22Rv1 (cell line): Measurements from ENCODE around the gene ZNF507.

Experiments used
- ZFX ChIP-seq: fragments of 450-650 bp; IDR thresholded peaks from 2 replicates; pipeline ENCODE4 v1.6.1; 2017; ENCODE audit warnings: antibody characterized with exemption, borderline replicate concordance
- TF ChIP-seq, protein P1 (sequence below): fragments of 450-650 bp; IDR thresholded peaks from 2 replicates; pipeline ENCODE4 v1.5.1; 2017; ENCODE audit warnings: mild to moderate bottlenecking

DNA sequence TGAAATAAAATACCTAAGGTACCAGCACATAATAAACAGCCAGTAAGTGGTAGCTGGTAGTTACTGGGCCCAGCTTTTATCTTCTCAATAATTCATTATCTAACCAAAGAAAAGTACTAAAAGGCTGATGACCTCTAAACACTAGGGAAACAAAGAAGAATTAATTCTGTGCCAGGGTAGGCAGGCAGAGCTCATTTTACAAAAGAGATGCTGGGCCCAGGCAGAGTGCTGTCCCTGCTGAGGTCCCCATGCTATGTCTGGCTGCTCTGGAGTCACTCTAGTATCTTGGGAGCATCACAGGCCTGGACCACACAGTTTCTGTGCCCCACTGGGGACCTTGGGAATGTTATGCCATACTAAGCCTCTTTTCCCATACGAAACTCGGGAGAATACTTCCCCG, 18.2 kb downstream of the ZNF507 start:
- TF ChIP-seq, protein P1, sequence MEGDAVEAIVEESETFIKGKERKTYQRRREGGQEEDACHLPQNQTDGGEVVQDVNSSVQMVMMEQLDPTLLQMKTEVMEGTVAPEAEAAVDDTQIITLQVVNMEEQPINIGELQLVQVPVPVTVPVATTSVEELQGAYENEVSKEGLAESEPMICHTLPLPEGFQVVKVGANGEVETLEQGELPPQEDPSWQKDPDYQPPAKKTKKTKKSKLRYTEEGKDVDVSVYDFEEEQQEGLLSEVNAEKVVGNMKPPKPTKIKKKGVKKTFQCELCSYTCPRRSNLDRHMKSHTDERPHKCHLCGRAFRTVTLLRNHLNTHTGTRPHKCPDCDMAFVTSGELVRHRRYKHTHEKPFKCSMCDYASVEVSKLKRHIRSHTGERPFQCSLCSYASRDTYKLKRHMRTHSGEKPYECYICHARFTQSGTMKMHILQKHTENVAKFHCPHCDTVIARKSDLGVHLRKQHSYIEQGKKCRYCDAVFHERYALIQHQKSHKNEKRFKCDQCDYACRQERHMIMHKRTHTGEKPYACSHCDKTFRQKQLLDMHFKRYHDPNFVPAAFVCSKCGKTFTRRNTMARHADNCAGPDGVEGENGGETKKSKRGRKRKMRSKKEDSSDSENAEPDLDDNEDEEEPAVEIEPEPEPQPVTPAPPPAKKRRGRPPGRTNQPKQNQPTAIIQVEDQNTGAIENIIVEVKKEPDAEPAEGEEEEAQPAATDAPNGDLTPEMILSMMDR, result no peak
- no peak for TF ChIP-seq ZFX
